Hepatic stellate cell (primary cell): ENCODE results near the gene MASP1.

Experiments
- DNase-seq: peaks from one replicate; pipeline ENCODE4 v3.0.0; 2011; ENCODE audit warnings: low spot score

MASP1 gene

DNA sequence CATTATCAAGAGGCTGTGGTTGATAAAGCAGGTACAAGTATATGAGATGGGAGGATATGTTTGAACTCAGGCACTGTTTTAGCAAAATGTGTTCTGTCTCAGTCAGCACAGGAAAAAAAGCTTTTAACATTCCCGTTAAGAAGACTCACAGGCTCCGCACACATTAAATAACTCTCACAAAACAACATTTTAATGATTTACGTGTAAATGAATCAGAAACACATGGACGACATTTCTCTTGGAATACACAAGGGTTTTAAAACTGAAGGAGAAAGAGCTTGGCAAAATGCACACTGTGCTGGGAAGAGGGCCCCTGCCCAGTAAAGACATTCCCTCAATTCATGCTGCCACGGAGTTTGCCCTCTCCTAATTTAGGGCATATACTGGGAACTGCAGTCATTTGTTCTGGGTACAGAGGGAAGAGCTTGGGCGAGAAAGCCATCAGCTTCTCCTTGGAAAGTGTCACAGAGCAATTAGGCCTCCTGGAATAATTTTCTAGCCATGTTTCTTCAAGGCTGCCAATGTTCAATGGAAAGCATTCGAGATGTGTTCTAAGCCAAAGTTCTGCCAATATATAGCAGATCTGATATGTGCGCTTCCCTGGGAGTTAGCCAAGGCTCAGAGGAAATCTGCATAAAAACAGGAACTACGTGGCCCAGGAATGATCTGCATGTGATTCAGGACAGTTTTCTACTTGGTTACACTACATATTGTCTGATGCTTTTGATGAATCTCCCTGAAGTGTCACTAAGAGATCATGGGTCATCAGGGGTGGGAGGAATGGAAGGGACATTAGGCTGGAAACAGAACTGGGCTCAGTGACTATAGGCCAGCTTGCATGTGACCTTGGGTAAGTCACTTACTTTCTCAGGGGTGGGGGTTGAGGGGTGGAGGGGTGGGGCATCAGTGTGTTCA is 2.2 kb upstream of the MASP1 start:
- DNase-seq, result no peak

DNA sequence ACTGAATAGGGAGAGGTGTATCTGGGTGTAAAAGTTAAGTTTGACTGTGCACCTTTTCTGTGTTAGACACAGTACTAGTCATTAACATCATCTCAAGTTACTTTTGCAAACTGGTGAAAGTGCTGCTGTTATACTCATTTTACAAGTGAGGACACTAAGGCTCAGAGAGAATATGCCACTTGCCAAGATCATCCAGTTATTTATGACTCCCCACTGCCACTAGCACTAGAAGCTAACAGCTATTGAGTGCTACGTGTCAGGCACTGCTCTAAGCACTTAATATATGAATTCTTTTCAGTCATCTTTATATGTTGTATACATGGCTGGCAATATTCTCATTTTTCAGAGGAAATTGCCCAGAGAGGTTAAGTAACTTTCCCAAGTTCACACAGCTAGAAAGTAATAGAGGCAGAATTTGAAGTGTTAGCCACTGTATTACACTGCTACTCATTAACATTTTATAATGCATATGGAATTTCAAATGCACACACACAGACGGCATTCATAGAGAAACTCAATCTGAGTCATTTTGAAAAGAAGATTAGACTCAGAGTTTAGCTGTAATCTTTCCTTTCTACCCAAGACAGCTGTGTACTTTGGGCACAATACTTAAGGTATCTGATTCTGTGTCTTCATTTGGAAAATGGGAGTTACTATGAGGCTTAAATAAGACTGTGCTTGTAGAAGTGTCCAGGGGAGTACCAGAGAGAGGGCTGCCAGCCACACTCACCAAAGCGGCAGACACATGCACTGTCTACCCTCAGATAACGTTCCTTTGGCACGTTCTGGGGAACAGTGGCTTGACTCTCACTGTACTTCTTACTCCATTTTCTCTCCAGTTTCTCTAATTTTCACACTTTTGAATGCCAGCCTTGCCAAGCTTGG is 1.3 kb upstream of the MASP1 start:
- DNase-seq, result no peak

DNA sequence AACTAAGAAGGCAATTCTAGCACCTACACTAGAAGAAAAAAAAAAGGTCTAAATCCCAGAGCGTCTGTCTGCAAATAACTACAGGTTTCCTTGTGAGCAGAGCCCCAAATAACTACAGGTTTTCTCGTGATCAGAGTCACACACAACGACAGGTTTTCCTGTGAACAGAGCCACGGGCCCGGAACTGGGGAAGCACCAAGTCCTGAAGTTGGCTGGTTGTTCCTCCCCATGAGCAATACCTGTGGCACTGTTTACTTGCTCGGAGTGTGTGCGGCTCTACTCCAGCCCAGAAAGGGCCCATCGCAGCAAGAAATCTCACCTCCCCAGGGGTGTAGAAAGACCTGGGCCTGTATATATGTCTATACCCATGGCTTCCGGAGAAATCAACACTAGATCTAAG is 644 bp upstream of the MASP1 start:
- no peak for DNase-seq

DNA sequence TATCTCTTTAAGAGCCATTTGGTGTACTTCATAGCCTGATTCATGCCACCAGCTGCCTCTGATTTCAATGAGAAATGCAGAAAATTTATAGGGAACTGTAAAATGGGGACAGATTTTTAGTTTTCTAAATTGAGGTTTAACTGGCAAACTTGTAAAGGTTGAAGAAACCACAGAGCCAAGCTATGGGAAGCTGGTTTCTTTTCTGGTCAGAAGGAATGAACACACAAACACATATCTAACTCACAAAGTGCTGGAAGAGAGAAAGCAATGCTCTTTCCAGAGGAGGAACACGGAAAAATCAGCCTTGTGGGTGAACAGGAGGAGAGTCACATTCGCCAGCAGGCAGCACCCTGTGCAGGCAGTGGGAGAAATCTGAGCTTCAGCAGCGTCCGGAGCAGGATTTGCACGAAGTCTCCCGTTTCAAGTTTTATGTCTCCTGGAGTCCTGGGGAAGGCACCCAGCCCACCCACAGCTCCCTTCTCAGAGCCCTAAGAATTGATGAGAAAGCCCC is 481 bp downstream of the MASP1 start:
- peak; percentile 34 for DNase-seq

DNA sequence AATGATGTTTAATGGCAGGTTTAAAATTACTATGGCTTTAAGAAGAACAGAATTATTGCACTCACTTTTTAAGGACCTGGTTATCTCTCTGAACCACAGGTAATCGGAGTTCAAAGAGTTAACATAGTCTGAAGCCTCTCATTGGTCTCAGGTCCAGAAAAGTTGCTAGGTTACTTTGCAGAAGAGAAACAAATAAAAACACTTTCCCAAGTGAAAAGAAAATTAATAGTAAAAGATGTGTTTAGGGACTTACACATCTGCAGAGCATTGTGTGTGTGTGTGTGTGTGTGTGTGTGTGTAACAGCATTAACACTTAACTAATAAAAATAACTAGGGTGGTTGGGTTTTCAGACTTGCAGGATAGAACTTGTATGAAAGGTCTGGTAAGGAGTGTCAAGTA is 1.0 kb downstream of the MASP1 start:
- DNase-seq, result no peak

DNA sequence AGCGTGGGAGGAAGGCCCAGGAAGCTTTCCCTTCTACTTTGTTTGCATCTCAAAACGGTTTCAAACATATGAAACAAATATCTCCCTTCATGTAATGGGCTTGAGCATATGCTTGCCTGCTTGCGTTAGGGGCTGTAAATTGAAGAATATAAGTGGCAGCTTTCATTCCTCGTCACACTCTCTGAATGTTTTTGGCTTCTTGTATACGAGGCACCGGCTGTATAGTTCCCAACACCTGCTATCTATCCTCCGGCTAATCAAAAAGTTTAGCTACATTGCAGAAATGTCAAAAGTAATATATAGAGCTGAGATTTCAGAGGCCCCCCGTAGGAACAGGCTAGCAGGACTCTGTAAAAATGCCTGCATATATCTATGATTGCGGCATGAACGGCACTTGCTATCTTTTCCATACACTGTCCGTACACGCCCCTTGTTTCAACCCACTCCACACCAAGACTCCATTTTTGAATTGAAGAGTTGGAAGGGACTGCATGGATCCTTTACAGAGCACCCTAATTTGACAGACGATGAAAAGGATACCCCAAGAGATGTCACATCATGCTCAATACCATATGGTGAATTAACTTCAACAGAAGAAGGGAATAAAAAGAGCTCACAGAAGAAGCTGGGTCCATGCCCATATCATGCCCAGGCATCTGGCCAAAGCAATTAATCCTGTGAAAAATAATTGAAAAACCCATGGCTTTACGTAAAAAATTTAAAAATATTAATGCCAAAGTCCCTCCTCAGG is 2.5 kb downstream of the MASP1 start:
- DNase-seq, result no peak

DNA sequence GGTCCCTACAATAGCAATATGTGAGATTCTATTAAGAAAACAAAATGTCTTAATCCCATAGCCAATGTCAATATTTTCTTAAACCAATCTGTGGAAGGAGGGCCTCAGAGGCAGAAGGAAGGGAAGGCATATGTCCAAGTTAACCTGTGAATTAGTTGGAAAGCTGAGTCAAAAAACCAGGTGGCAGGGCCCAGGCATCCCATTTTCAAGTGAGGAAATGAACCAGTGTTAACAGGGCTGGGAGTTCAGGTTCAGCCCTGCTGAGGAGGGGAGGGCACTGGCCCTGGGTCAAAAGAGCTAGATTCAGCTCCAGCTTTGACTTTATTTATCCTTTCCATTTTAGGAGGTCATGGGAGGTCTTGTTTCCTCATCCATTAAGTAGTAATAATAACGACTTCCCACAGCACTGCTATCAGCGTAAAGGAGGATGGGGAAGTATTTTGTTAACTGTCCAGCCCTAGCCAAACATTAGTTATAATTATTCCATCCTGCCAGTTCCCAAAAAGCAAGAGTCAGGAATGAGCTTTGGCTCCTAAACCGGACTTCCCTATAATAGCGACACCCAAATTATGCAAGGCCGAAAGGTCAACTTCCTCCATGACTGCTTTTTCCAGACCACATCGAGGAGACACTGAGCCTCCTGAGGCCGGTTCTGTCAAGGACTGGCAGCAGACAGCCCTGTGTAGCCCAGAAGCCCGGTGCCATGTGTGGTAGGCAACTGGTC is 3.2 kb downstream of the MASP1 start:
- no peak for DNase-seq

DNA sequence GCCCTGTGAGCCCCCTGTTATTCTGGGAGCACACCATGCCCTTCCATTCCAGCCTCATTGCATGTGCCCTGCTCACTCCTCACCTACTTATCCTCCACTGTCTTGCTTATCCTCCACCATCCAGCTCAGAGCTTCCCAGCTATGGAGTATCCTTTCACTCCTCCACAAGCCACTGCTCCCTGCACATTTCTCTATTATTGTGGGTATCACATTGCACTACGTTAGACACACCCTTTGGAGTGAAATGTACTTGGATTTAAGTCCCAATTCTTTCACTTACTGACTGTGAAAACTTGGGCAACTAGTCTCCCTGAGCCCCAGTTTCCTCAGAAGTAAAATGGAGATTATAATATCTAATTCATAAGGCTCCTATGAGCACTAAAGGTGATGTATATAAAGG is 4.3 kb downstream of the MASP1 start:
- no peak for DNase-seq

DNA sequence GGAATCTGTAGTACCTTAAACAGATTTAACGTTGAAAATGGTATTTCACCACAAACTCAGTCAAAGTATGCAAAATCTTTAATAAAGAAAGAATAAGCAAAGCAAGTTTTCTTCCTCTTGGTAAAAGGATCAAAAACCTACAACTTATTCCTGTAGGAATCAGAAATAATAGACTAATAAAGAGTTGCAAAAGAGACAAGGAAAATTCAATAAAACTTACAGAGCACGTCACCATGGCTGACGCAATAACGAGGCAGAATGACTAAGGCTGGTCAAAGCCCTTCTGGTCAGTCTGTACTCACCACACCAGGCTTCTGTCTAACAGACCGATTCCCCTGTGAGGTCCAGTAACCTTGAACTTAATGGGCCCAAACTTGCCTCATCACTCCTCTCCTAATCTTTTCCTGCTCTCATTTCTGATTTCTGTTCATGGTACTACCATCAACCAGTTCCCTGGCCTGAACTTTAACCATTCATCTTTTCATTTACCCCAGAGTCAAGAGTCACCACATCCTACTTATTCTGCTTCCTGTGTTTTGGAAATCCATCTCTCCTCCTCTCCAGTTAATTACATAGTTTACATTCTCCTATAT is 5.0 kb downstream of the MASP1 start:
- peak; percentile 59 for DNase-seq

DNA sequence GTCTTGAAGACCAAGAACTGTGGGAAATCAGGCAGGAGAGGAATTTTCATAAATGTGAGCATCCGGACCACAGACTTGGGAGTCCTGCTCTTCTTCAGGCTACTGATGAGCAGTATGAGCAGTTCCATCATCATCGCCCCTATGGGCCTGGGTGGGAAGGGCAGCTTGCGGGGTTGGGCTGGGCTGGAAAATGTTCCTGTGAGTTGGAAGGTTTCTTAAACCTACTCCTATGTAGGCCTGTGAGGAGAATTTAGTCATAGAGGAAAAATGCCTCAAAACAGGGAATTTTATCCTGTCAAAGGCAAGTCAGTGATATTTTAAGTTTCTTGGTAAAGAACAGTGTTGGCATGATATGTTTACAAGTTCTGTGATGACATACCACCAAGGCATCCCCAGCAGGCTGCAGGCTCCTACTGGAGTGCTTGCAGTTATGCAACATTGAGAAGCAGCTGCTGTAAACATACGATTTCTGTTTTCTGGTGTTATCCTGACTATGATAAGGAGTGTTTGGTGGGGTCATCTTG is 10.3 kb downstream of the MASP1 start:
- DNase-seq, result peak; percentile 81

DNA sequence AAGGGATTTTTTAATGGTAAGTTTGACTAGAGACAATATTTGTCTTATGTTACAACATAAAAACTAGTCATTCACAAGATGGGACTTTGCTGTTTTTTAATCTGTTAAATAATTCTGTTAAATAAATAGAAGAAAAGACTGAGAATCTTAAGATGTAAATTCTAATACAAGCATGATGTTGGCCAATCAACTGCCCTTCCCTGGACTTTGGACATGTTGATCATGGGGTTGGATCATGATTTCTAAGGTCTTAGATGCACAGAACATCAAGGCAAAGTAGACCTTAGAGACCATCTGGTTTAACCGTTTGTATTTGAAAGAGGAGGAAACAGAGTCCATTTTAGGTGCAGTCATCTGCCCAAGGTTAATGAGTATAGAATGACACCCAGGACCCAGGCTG is 10.9 kb downstream of the MASP1 start:
- DNase-seq, result no peak

DNA sequence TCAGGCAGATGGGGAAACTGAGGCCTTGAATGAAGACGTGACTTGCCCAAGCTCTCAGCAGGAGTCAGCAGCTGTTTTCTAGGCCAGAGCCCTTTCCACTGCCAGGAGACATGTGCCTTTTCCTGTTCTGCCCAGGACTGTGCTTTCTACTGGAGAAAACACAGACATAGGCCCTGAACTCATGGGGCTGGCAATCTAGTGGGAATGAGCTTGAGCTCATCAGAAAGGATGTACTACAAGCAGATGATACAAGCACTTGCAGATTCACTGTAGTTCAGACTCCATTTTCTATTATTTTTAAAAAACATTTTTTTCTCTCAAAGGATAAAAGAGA is 14.4 kb downstream of the MASP1 start:
- no peak for DNase-seq

DNA sequence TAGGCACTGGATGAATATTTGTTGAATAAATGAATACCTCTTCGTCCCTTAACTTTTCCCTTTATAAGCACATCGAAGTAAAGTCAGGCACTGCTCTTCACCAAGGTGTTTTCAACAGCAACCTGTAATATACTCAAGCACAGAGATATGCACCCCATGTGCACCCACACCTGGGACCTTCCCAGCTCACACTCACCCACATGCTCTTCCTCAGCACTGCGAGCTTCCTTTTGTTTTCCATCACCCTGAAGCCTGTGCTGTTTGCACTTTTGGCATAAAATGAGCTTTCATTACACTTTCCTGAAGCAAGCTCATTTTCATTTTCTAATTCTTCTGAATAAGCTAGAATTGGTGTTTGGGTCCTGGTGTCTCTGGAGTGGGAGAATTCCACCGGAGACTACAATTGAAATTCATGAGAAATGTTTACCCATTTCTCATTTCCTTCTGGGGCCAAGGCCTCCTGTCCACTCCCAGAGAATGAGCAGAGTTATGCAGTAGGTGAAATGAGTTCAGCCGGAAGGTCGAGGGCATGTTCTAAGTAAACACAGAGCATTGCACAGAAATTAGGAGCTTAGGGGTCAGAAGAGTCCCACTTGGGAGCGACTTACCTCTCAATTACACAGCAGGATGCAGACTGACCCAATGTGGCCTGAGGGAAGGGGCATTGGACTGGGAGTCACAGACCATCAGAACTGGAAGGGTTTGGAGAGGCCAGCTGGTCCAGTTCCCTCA is 15.0 kb downstream of the MASP1 start:
- DNase-seq, result no peak

DNA sequence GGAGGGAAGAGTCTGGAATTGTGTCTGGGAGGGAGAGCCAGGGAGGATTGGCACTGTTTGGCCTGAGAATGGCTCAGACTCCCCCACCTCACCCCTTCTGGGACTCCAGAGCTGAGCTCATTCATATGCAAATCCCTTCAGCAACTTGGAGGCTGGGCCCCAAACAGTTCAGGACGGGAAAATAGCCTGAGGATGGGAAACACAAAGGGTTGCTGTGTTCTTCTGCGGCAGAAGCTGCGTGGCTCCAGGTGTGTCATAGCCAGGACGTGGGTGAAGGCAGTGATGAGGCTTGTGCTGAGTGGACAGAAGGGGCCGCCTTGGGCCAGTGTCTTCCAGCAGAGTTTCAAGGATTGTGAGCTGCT is 16.6 kb downstream of the MASP1 start:
- DNase-seq, result no peak

DNA sequence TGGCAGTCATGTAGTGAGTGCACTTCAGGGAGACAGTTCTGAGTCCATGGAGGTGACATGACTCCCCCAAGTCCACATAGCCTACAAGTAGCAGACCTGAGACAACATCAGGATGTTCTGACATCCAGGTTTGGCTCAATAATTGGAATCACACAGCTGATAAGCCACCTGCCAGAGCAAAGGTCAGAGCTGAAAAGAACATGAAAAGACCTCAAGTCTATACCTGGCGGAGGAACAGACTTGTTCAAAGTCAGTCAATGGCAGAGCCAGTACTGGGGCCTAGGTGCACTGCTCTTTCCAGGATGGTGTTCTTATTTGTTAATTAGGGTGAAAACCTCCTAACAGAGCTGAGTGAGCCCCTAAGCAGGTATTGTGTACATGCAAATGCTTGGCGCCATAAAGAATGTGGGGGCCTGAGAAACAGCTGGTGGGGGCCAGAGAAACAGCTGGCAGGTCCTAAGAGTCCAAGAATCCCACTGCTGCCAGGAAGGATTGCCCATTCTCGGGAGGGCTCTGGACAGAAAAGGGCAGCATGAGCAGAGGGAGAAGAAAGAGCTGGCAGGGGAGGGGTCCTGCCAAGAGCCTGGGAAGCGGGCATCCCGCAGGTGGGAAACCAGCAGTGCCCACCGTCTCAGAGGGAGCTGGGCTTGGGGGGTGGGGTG is 17.1 kb downstream of the MASP1 start:
- no peak for DNase-seq

DNA sequence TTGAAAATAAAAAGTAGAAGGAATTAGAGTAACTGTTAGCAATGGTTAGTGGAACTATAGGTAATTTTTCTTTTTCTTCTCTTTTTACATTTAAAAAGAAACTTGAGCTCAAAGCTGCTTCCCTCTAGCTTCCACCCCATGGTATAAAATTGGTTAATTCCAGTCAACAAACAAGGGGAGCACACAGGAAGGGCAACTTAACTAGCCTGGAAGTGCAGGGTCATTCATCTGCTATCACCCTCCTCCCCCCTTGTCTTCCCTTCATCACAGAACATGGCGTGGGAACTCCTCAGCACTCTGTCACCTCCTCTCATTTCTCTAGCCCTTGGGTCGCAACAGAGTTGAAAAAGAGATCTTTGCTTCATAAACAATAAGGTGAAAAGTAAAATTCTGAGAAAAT is 20.0 kb downstream of the MASP1 start:
- DNase-seq, result no peak

DNA sequence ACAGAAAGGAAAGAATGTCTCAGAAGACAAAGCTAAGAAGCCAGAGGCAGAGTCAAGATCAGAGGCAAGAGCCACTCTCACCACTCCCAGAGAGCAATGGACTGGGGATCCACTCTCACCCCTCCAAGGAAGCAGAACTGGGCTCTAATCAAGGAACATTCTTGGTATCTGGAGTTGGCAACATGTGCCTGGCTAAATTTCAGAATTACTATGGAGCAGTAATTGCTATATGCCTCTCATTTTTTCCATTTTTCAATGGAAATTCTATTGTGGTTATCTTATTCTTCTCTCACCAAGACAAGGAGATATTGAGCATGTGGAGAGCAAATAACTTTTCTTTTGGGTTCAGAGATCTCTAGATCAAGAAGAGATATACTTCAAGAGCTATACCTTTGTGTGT is 22.1 kb downstream of the MASP1 start:
- DNase-seq, result no peak

DNA sequence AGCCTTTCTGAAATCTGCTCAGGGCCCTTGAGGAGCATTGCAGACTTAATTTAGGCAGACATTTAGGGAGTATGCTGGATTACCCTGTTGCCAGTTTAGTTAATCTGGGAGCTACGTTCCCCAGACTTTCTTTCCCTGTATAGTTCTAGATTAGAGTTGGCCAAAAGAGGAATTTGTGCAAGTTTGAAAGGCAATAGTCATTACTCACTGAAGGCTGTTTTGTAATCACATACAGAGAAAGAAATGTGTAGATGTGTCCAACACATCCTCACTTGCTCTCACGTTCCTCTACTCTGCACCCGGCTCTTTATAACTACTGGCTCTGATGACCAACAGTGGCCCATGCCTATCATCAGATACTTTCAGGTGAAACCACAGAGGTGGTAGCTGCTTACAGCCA is 24.2 kb downstream of the MASP1 start:
- DNase-seq, result no peak

DNA sequence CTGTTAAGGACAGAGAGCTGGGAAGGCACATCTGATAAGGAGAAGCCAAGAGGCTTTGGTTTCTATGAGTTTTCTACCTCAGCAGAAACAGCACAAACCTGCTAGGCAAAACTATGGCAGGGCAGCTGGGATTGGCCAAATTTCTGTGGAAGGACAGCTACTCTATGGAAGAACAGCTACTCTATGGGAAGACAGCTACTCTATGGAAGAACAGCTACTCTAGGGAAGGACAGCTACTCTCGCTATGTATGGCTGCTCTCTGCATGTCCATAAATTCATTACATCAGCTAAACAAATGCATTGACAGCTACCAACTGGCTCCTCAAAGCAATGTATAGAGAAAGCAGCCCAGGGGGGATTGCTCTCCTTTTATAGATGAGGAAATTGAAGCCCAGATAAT is 24.8 kb downstream of the MASP1 start:
- DNase-seq, result no peak

DNA sequence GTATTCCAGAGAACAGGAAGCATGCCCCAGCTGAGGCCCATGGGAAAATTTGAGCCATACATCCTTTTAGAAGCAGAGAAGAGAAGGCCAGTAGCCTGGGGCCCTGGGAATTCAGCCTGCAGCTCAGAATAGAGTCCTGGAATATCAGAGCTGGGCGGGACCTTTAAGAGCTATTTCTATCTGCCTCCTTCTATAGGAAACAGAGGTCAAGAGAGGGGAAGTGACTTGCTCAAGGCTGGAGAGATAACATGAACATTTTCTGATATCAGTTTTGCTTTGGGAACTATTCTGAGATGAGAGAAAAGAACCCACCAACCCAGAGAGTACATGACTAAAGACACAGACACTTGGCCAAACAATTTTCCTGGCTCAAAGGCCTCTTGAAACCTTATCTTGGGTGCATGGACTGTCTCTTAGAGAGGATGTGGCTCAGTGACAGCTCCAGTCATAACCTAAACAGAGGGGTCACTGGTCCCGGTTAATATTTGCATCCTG is 26.0 kb downstream of the MASP1 start:
- no peak for DNase-seq
